ENCODE measurements around the gene ECE1.

ECE1 gene

GRCh38 chr1:21330544-21330943 is 40.3 kb upstream of the ECE1 start:
- DNase-seq (ENCODE audit: low read depth): no peak
- no peak for TF ChIP-seq CTCF (conservative IDR thresholded peaks at IDR 0.05; ENCODE audit: low read length)
- H3K4me3 ChIP-seq (ENCODE audit: low read length): no peak overlapping the region

DNA sequence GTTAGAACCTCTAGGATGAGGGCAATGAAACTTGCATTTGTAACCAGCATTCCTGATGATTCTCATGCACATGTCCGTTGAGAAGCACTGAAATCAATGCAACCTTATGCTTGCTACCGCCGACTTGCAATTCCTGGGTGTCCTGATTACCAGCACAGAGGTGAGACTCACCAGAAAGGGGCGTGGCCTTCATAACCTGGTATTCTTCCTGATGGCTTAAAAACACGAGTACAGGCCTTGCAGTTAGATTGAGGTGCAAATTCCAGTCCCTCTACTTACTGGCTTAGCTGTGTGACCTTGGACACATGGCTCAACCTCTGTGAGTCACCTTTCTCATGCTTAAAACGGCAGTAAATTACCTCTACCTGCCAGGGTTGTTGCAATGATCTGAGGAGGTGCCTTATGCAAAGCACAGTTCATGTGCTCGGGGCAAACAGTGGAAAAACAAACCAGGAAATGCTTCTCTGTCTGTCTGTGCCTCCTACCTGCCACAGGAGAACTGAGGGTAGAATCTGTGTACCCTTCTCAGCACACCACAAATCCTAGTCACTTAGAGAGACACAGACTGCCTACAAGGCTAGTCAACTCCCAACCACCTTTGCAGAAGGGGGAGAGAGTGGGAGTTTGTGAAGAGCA is 39.1 kb upstream of the ECE1 start:
- DNase-seq (ENCODE audit: low read depth): no peak
- no peak for TF ChIP-seq CTCF (conservative IDR thresholded peaks at IDR 0.05; ENCODE audit: low read length)
- no peak overlapping the region for H3K4me3 ChIP-seq (ENCODE audit: low read length)

DNA sequence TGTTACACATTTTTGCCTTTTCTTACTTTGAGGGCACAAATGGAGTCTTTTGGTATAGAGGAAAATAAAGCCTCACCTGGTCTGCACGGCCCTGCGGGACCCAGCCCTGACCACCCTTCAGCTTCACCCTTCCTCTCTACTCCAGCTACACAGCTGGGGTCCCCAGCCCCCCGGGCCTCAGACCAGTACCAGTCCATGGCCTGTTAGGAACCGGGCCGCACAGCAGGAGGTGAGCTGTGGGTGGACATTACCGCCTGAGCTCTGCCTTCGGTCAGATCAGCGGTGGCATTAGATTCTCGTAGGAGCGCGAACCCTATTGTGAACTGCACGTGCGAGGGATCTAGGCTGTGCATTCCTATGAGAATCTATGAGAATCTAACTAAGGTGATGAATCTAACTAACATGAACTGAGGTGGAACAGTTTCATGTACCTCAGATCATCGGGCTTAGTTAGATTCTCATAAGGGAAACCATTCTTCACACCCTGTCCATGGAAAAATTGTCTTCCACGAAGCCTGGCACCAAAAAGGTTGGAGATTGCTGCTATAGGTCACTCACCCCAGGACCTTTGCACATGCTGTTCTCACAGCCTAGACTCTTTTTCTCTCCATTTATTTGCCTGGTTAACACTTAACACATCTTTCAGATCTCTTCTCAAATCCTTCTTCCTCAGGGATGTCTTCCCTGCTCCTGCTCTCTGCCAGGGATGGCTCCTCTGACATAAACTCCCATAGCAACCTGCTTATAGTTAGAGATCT is 37.5 kb upstream of the ECE1 start:
- no peak for DNase-seq (ENCODE audit: low read depth)
- TF ChIP-seq CTCF (conservative IDR thresholded peaks at IDR 0.05; ENCODE audit: low read length): no peak
- H3K4me3 ChIP-seq (ENCODE audit: low read length): no peak overlapping the region

DNA sequence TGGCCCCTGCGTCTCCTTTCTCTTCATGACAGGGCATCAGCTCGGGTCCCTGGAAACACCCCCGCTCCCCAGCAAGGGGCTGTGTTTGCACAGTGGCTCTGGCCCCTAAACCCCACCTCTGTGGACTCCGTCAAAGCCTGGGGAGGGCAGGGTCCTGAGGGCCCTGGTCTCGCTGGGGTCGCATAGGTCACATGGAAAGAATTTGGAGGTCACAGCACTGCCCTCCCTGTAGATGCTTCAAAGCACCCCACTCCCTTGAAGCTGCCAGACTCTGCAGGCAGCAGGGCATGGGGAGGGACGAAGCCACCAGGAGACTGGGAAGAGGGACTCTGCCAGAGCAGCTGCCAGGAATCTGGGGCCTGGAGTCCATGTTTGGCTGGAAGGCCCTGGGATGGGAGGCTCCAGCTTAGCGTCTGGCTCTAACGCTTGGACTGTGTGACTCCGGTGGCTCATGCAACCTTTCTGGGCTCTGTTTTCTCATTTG is 36.6 kb upstream of the ECE1 start:
- no peak for DNase-seq (ENCODE audit: low read depth)
- H3K4me3 ChIP-seq (ENCODE audit: low read length): no peak overlapping the region
- TF ChIP-seq CTCF (conservative IDR thresholded peaks at IDR 0.05; ENCODE audit: low read length): no peak

- H3K4me3 ChIP-seq (ENCODE audit: low read length): no peak overlapping the region; the same call in 1 of the 2 replicates
- DNase-seq (ENCODE audit: low read depth): no peak
- TF ChIP-seq CTCF (conservative IDR thresholded peaks at IDR 0.05; ENCODE audit: low read length): no peak
Observed at GRCh38 chr1:21325731-21326387, 35.6 kb upstream of the ECE1 start.

GRCh38 chr1:21325231-21325718 is 35.0 kb upstream of the ECE1 start:
- no peak for DNase-seq (ENCODE audit: low read depth)
- no peak for TF ChIP-seq CTCF (conservative IDR thresholded peaks at IDR 0.05; ENCODE audit: low read length)
- H3K4me3 ChIP-seq (ENCODE audit: low read length): peak overlapping the region; percentile 46
